K562 (cell line): ENCODE measurements around the gene INSIG1. TPM values are rescaled to one million over a fixed set of nuclear protein-coding genes. Genes with fewer than 3 reads are reported as not detected.

Experiments
- CTBP1 ChIP-seq: fragments of 450-650 bp; IDR thresholded peaks from 2 replicates; pipeline ENCODE4 v1.6.1; 2016; ENCODE audit warnings: borderline replicate concordance
- ETS2 ChIP-seq: IDR thresholded peaks from 2 replicates; pipeline ENCODE4 v1.6.1; 2016; ENCODE audit warnings: borderline replicate concordance, missing genetic modification characterization, mild to moderate bottlenecking, moderate library complexity, missing compliant biosample characterization; ENCODE audit not compliant: poor library complexity, severe bottlenecking
- ETV5 ChIP-seq: sonication (generic); formaldehyde crosslinking; IDR thresholded peaks from 2 replicates; pipeline ENCODE4 v1.4.0; 2020; ENCODE audit warnings: low read depth, mild to moderate bottlenecking, missing genetic modification reagents
- FOXK1 ChIP-seq: sonication (generic); formaldehyde crosslinking; IDR thresholded peaks from 2 replicates; pipeline ENCODE4 v1.8.0; 2022; ENCODE audit warnings: missing genetic modification reagents, mild to moderate bottlenecking, borderline replicate concordance
- FOXK2 ChIP-seq, 2 experiments: fragments of 450-650 bp; IDR thresholded peaks in 1 of 2; conservative IDR thresholded peaks in 1 of 2; 2 replicates each; pipeline ENCODE4 v1.6.1; 2016; ENCODE audit warnings: low read depth in 2 of 2, mild to moderate bottlenecking in 1 of 2
- HSF4 ChIP-seq: fragments of 250-450 bp; sonication (Bioruptor Pico); IDR thresholded peaks from 2 replicates; pipeline ENCODE4 v2.1.2; 2022; ENCODE audit warnings: mild to moderate bottlenecking, moderate library complexity, borderline replicate concordance
- KAT7 ChIP-seq: sonication (generic); formaldehyde crosslinking; IDR thresholded peaks from 2 replicates; pipeline ENCODE4 v1.8.0; 2022; ENCODE audit warnings: missing genetic modification reagents, mild to moderate bottlenecking, borderline replicate concordance
- NUFIP1 ChIP-seq: fragments of 450-650 bp; IDR thresholded peaks from 2 replicates; pipeline ENCODE4 v1.6.1; 2018; ENCODE audit not compliant: partially characterized antibody
- SAFB ChIP-seq: fragments of 200-400 bp; formaldehyde crosslinking; IDR thresholded peaks from 2 replicates; pipeline ENCODE4 v1.6.1; 2017; ENCODE audit warnings: low read depth, low read length, borderline replicate concordance
- SMAD1 ChIP-seq: fragments of 150-350 bp; IDR thresholded peaks from 2 replicates; pipeline ENCODE4 v1.6.1; 2014; ENCODE audit warnings: low read length, low read depth; ENCODE audit not compliant: partially characterized antibody
- SRF ChIP-seq, 2 experiments: fragments of 250-450, 450-650 bp in 1 of 2; sonication (Bioruptor Pico) in 1 of 2; sonication (generic) in 1 of 2; formaldehyde crosslinking; IDR thresholded peaks; 2 replicates each; pipeline versions ENCODE4 v1.5.0 to v1.5.1; 2020 to 2022; ENCODE audit warnings: mild to moderate bottlenecking in 1 of 2, missing genetic modification reagents in 1 of 2
- STAT5B ChIP-seq: fragments of 250-450 bp; sonication (Bioruptor Pico); IDR thresholded peaks from 2 replicates; pipeline ENCODE4 v1.8.0; 2021; ENCODE audit warnings: mild to moderate bottlenecking, inconsistent platforms
- TAF7 ChIP-seq: fragments of 450-650 bp; IDR thresholded peaks from 2 replicates; pipeline ENCODE4 v1.6.1; 2016; ENCODE audit warnings: missing genetic modification characterization, missing compliant biosample characterization
- TCFL5 ChIP-seq: fragments of 250-450 bp; sonication (Bioruptor Pico); conservative IDR thresholded peaks from 2 replicates; pipeline ENCODE4 v1.6.1; 2021; ENCODE audit warnings: mild to moderate bottlenecking, moderate library complexity, matching md5 sums
- TEAD4 ChIP-seq, 2 experiments: sonication (generic) in 1 of 2; formaldehyde crosslinking in 1 of 2; IDR thresholded peaks; 2 replicates each; pipeline versions ENCODE4 v1.6.1 to v1.8.0; 2012 to 2022; ENCODE audit warnings: borderline replicate concordance in 1 of 2, inconsistent platforms in 1 of 2, low read length in 1 of 2, mild to moderate bottlenecking in 1 of 2, missing genetic modification reagents in 1 of 2
- TFAM ChIP-seq: fragments of 250-450 bp; sonication (Bioruptor Pico); conservative IDR thresholded peaks from 2 replicates; pipeline ENCODE4 v1.5.0; 2021; ENCODE audit warnings: mild to moderate bottlenecking, moderate library complexity
- TOE1 ChIP-seq, 2 experiments: fragments of 450-650 bp in 1 of 2; sonication (generic) in 1 of 2; formaldehyde crosslinking in 1 of 2; IDR thresholded peaks; 2 replicates each; pipeline versions ENCODE4 v1.7.1 to v1.8.0; 2016 to 2022; ENCODE audit warnings: borderline replicate concordance in 2 of 2, mild to moderate bottlenecking in 2 of 2, antibody characterized with exemption in 1 of 2, inconsistent platforms in 1 of 2, low read depth in 1 of 2, missing genetic modification reagents in 1 of 2, moderate library complexity in 1 of 2
- TRIM25 ChIP-seq: fragments of 450-650 bp; IDR thresholded peaks from 2 replicates; pipeline ENCODE4 v1.7.0; 2016; ENCODE audit warnings: borderline replicate concordance
- XRCC3 ChIP-seq: fragments of 450-650 bp; IDR thresholded peaks from 2 replicates; pipeline ENCODE4 v1.6.1; 2017; ENCODE audit warnings: mild to moderate bottlenecking, moderate library complexity
- ZBTB12 ChIP-seq: fragments of 250-450 bp; sonication (Bioruptor Pico); IDR thresholded peaks from 2 replicates; pipeline ENCODE4 v1.4.0; 2020
- ZBTB8A ChIP-seq: fragments of 450-650 bp; IDR thresholded peaks from 2 replicates; pipeline ENCODE4 v1.6.1; 2018; ENCODE audit warnings: mild to moderate bottlenecking, moderate library complexity; ENCODE audit not compliant: partially characterized antibody
- ZBTB9 ChIP-seq: fragments of 450-650 bp; formaldehyde crosslinking; IDR thresholded peaks from 2 replicates; pipeline ENCODE4 v1.4.0; 2020; ENCODE audit warnings: mild to moderate bottlenecking, moderate library complexity
- ZNF165 ChIP-seq: fragments of 250-450 bp; sonication (Bioruptor Pico); IDR thresholded peaks from 2 replicates; pipeline ENCODE4 v1.4.0; 2020; ENCODE audit warnings: borderline replicate concordance
- ZNF282 ChIP-seq: sonication (generic); formaldehyde crosslinking; IDR thresholded peaks from 2 replicates; pipeline ENCODE4 v1.8.1; 2023; ENCODE audit warnings: missing genetic modification reagents
- ZNF583 ChIP-seq: fragments of 250-450 bp; sonication (Bioruptor Pico); IDR thresholded peaks from 2 replicates; pipeline ENCODE4 v1.4.0; 2020
- polyA plus RNA-seq, 8 experiments: library from polyadenylated mRNA; depleted of rRNA in 4 of 8; stranded (reverse) in 5 of 8; unstranded in 3 of 8; fragments of >200 nt; fragmentation: Nextera tagmentation in 2 of 8; fragmentation: Illumina TruSeq in 1 of 8; extraction: Ambion mirVana in 2 of 8; extraction: Trizol in 1 of 8; gene quantifications; 2 replicates each; pipeline versions ENCODE4 v1.2.1 to v1.2.3, GENCODE V29; 2011 to 2014; ENCODE audit warnings: inconsistent platforms in 1 of 8, missing spikeins in 1 of 8
- total RNA-seq, 7 experiments: library from RNA; depleted of rRNA in 6 of 7; stranded (reverse); fragments of >200 nt in 6 of 7; fragmentation: Illumina TruSeq in 2 of 7; extraction: Trizol in 2 of 7; gene quantifications; 2 replicates each; pipeline versions ENCODE4 v1.2.1 to v1.2.3, GENCODE V29; 2011 to 2021; ENCODE audit warnings: low replicate concordance in 1 of 7

Gene INSIG1
- total and polyA plus RNA-seq, 9 of the 15 experiments (the other 6 are each of a cell fraction or from before 2014, with no cell fraction given) = 57.1 to 787 (median 238) TPM

GRCh38 chr7:155291045-155291530 lies 6.6 kb upstream of the INSIG1 start (continued):
- TF ChIP-seq TEAD4 (IDR thresholded peaks at IDR 0.05; ENCODE audit: low read length) (no peak), TEAD4 (CRISPR knock-in tag; IDR thresholded peaks at IDR 0.05; ENCODE audit: borderline replicate concordance) (no peak), TFAM (no peak), ZNF165 (CRISPR knock-in tag) (no peak), TRIM25 (no peak), SMAD1 (peak; percentile 50), ETS2 (tag) (no peak), FOXK1 (CRISPR knock-in tag) (no peak), SAFB (no peak), STAT5B (CRISPR knock-in tag) (no peak), TOE1 (IDR thresholded peaks at IDR 0.05; ENCODE audit: borderline replicate concordance) (peak; percentile 53; the same call in 1 of the 2 replicates), TOE1 (CRISPR knock-in tag; IDR thresholded peaks at IDR 0.05; ENCODE audit: borderline replicate concordance, low read depth) (no peak), HSF4 (CRISPR knock-in tag) (no peak), ZBTB12 (no peak), ZBTB8A (no peak), SRF (CRISPR knock-in tag; IDR thresholded peaks at IDR 0.05) (peak in 1 of 2 experiments; percentile 65; a peak in 1 of 4 replicates), XRCC3 (no peak), NUFIP1 (no peak), TAF7 (tag) (no peak), ETV5 (CRISPR knock-in tag) (peak; percentile 41), ZBTB9 (0 out of 2 replicates have a peak, but pooled peaks have one; percentile 13), ZNF583 (peak; percentile 30; the same call in 1 of the 2 replicates), CTBP1 (peak; percentile 85), ZNF282 (CRISPR knock-in tag) (no peak), FOXK2 (conservative IDR thresholded peaks at IDR 0.05 in 1 of 2, IDR thresholded peaks at IDR 0.05 in 1 of 2; ENCODE audit: low read depth in 2 of 2) (no peak; a peak in 1 of 4 replicates), TCFL5 (CRISPR knock-in tag) (no peak), KAT7 (CRISPR knock-in tag) (no peak)
